ENCODE results near the gene CD46.

DNA sequence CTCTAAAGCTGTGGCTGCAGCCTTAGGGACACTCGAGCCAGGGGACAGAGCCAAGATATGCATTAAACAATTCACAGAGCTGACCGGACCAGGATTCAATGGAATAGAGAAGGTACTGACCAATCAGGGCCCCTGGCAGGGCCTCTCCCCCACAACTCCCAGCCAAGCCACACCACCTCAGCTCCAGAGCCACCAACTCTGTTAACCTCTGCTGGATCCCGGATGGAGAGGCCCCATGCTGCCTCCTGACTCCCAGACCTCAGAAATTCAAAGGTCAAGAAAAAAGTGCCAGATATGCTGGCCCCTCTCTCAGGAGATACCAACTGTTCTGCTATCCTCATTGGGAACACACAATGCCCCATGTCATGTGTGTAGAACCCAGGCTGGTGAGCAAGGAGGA, 62.1 kb downstream of the CD46 start:
- TF ChIP-seq, protein P1, sequence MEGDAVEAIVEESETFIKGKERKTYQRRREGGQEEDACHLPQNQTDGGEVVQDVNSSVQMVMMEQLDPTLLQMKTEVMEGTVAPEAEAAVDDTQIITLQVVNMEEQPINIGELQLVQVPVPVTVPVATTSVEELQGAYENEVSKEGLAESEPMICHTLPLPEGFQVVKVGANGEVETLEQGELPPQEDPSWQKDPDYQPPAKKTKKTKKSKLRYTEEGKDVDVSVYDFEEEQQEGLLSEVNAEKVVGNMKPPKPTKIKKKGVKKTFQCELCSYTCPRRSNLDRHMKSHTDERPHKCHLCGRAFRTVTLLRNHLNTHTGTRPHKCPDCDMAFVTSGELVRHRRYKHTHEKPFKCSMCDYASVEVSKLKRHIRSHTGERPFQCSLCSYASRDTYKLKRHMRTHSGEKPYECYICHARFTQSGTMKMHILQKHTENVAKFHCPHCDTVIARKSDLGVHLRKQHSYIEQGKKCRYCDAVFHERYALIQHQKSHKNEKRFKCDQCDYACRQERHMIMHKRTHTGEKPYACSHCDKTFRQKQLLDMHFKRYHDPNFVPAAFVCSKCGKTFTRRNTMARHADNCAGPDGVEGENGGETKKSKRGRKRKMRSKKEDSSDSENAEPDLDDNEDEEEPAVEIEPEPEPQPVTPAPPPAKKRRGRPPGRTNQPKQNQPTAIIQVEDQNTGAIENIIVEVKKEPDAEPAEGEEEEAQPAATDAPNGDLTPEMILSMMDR (IDR thresholded peaks at IDR 0.05), result no peak
- TF ChIP-seq POLR2A (IDR thresholded peaks at IDR 0.05), result no peak
- TF ChIP-seq POLR2AphosphoS5 (IDR thresholded peaks at IDR 0.05), result no peak
- no peak for TF ChIP-seq EP300 (IDR thresholded peaks at IDR 0.05)
